Measurements from ENCODE around the gene SNX1. TPM values are rescaled to one million over a fixed set of nuclear protein-coding genes. Genes with fewer than 3 reads are reported as not detected.

SNX1 gene
- total and polyA plus RNA-seq, 2 donors (not counting 1 experiment from before 2014, with no cell fraction given): 87.9 to 152 TPM

GRCh38 chr15:64162478-64162868 is 66.7 kb downstream of the SNX1 start:
- CTCF ChIA-PET: interaction anchor here (0.8 to 4.7 kb wide), 3 partner anchors 9 to 225 kb away, joined by 3 to 45 read pairs (median 7); partner anchors contain the start of gene TRIP4
- H3K36me3 ChIP-seq (replicated peaks in 1 of 2; ENCODE audit: control extremely low read depth in 1 of 2, control insufficient read depth in 1 of 2, extremely low read depth in 1 of 2, insufficient read depth in 2 of 2, low read length in 1 of 2): peaks cover 3 to 44% of the 10 kb centered on the region in 2 experiments
- intact Hi-C loops (cut with micrococcal nuclease): loop anchor here (2.0 to 5.0 kb wide), 2 partner anchors 298 to 1125 kb away; partner anchors contain the start of genes PARP16 and ZNF609
- peak overlapping the region; percentile 53 to 87 for H3K27ac ChIP-seq (ENCODE audit: low read length in 2 of 2)
- Mint-ChIP-seq H3K9me3 (ENCODE audit: insufficient read depth) (no peaks in the 10 kb centered on the region), H3K4me3 (peak overlapping the region; percentile 92), H3K27ac (peak overlapping the region; percentile 89), H3K4me1 (peaks cover 57% of the 10 kb centered on the region), H3K27me3 (no peaks in the 10 kb centered on the region)
- ATAC-seq (ENCODE audit: low read depth) (peak; percentile 7), DNase-seq (no peak)
- H4K20me1 ChIP-seq (ENCODE audit: control insufficient read depth, insufficient read depth, low read length, poor library complexity, severe bottlenecking): peaks cover 41% of the 10 kb centered on the region
- no peaks in the 10 kb centered on the region for H3K9me3 ChIP-seq (ENCODE audit: control extremely low read depth in 1 of 3, control insufficient read depth in 2 of 3, insufficient read depth in 1 of 3, low read length in 2 of 3)
- POLR2A ChIA-PET: interaction anchor here (0.6 to 4.5 kb wide), 8 partner anchors 10 to 1023 kb away, joined by 3 to 55 read pairs (median 5); partner anchors contain the start of genes SNX1, SNX22 and TRIP4
- TF ChIP-seq CTCF (IDR thresholded peaks at IDR 0.05) (no peak), EZH2 (IDR thresholded peaks at IDR 0.05; ENCODE audit: borderline replicate concordance, insufficient read depth, low read depth, low read length, poor library complexity, severe bottlenecking) (no peak)
- H3K9ac ChIP-seq (ENCODE audit: low read length): peak overlapping the region; percentile 92
- peak overlapping the region; percentile 84 for H2AFZ ChIP-seq (ENCODE audit: insufficient read depth, low read depth, low read length, poor library complexity, severe bottlenecking)
- 0% methylated on average over 21 of the region's 21 CpGs for WGBS (ENCODE audit: insufficient coverage)
- H3K4me3 ChIP-seq (ENCODE audit: control extremely low read depth in 1 of 5, extremely low read depth in 1 of 5, insufficient read depth in 1 of 5, low read depth in 2 of 5, low read length in 4 of 5): peak overlapping the region; percentile 64 to 86 (median 83)
- H3K27me3 ChIP-seq (replicated peaks in 1 of 4; ENCODE audit: control extremely low read depth in 1 of 4, control insufficient read depth in 3 of 4, insufficient read depth in 4 of 4, low read length in 3 of 4): no peaks in the 10 kb centered on the region
- peak overlapping the region; percentile 88 for H3K4me2 ChIP-seq (replicated peaks; ENCODE audit: low read depth, low read length, poor library complexity, severe bottlenecking)
- H3K79me2 ChIP-seq (ENCODE audit: control insufficient read depth, insufficient read depth, low read length): peaks cover 44% of the 10 kb centered on the region
- peaks cover 42 to 61% of the 10 kb centered on the region in 2 donors for H3K4me1 ChIP-seq (ENCODE audit: control insufficient read depth in 2 of 2, insufficient read depth in 2 of 2, low read length in 2 of 2)
